Hematopoietic multipotent progenitor cell treated with erythropoietin and hydrocortisone succinate and interleukin-3 and kit ligand, for 4 days (in vitro differentiated cells): ENCODE results near the gene NLE1.
"Not testable (repeated sequence)": the region's sequence is repeated elsewhere in the genome, so short reads cannot be mapped to it uniquely, and the experiment has no call there.

ENCODE experiments used
- DNase-seq: peaks from one replicate; pipeline ENCODE4 v3.0.0-alpha.2; 2015

Gene NLE1

DNA sequence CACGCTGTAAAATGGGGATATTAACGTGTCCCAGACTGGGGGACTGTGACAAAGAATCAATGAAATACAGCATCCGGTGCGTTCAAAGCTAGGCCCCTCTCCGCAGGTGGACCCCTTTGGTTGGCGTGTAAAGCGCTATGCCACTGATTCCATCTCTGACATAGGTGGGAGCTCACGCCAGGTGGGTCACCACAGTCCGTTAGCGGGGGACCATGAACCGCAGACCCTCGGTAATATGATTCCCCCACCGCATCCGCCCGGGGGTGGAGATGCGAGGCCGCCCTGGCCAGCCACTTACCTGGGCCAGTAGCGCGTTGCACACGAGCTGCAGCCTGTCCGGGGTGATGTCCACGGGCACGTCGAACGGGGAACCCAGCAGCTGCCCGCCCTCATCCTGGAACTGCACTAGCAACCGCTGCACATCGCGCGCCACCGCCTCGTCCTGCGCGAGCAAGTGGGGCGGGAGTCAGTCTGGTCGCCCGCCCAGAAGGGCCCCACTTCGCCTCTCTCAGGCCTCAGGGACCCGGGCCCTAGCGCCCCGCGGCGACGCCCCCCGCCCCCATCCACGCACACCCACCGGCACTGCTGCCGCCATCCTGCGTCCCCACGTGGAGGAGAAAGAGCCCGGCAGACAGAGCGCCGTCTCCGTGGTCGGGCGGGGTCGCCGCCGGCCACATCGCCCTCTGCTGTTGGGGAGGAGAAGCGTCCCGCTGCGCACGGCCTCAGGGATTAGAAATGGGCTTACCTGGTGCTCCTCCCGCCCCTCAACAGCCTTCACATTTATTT, at the start of gene NLE1:
TSS of gene NLE1 (minus strand) at position 623 of the 786 bp plus-strand sequence. CDS start at position 595, 28 bp downstream.
- peak; percentile 91 for DNase-seq

DNA sequence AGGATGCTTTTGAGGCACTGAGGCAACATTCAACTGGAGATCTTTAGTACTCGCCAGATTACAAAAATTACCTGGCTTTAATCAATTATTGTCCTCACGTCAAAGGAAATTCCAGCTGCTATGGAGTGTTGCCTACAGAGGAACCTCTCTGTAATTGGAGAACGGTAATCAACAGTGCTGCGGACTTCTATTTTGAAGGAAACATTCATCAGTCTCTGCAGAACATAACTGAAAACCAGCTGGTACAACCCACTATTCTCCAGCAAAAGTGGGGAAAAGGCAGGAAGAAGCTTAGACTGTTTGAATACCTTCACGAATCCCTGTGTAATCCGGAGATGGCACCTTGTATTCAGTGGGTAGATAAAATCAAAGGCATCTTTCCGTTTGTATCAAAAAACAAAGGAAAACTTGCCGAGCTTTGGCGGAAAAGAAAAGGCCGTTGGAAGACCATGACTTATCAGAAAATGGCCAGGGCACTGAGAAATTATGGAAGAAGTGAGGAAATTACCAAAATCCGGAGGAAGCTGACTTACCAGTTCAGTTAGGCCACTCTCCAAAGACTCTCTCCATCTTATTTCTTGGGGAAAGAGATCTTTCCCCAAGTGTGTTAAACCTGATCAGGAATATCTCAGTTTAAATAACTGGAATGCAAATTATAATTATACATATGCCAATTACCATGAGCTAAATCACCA, 49.0 kb upstream of the NLE1 start:
- DNase-seq: no peak

DNA sequence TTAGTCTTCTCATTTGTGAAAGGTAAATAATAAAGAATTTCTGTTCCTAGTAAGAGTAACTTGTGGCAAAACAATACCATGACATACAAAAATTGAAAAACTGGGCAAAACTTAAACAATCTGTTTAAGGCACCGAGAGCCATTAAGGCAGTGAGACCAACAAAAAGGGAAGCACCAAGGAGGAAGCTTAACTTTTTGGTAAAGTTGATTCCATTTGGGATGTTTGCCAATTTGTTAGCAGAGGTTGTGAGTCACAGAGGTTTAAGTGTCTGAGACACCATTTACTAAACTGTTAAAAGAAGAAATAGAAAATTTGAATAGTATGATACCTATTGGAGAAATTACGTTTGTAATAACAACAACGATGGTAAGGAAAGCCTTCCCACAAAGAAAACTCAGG, 47.2 kb upstream of the NLE1 start:
- peak; percentile 75 for DNase-seq

DNA sequence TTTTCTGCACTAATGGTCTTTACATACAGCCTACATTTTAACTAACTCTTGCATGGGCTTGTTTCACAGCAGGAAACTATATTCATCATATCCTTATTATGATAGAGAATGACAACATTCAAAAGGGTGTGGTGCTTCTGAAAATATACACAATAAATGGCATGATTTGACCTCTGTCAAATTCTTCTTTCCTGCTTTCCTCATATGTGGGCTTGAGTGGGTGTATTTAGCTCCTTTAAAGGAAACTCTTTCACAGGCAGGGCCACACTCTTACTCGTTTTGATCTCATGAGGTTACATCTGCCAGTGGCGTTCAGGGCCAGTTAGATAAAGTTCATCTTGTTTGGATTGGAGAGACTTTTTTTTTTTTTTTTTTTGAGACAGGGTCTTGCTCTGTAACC, 46.0 kb upstream of the NLE1 start:
- DNase-seq: no peak

DNA sequence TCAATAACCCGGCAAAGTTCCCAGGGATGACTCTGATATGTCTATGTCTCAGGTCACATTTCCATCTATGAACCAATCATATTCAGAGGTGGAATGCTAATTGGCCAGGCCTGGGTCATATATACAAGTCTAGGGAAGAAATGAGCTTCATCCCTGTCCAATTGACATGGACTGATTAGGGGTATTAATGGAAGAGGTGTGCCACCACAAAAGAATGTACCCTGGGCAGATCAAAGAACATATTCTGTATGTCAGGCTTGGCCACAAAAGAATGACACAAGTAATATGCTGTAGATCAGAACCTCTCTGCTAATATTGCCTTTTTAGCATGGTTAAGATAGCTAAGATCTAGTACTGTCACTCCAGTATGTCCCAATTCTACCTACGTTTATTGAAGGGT, 45.4 kb upstream of the NLE1 start:
- DNase-seq: no peak

DNA sequence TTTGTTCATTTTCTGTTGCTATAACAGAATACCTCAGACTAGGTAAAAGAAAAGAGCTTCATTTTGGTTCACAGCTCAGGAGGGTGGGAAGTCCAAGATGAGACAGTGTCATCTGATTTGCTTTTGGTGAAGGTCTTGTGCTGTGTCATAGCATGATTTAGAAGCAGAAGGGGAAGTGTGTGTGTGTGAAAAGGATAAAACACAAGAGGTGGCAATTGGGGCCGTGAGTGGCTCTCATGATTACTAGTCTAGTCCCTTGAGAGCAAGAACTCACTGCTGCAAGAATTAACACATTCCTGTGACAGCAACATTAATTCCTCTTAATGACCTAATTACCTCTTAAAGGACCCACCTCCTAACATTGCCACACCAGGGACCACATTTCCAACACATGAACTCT, 43.7 kb upstream of the NLE1 start:
- DNase-seq: peak; percentile 40

DNA sequence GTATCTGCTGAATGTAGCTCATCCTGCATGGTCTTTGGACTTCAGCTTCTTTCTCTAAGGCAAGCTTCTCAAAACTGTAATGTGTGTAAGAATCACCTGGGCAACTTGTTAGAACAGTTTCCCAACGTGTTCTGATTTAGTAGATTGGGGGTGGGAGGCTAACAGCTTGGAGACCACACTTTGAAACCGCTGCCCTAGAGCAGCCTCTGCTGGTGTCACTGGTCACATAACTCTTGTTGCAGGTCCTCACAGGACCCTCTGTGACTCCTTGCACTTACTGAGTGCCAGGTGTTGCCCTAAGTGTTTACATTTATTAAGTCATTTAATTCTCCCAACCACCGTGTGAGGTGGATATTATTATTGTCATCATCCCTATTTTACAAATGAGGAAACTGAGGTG, 42.2 kb upstream of the NLE1 start:
- DNase-seq: no peak

DNA sequence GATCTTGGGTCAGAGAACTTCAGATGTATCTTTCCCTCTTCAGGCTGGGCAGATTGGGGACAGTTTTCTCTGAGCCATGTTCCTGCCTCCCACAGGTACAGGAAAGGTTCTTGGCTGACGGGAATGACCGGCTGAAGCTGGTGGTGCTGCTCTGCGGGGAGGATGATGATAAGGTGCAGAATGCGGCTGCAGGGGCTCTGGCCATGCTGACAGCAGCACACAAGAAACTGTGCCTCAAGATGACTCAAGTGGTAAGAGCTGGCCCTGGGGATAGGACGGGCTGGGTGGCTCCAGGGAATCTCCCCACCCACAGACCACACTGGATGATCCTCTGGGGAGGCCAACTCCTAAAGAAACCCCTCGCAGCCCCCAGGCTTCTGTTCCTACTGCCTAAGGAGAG, 41.2 kb upstream of the NLE1 start:
- no peak for DNase-seq

DNA sequence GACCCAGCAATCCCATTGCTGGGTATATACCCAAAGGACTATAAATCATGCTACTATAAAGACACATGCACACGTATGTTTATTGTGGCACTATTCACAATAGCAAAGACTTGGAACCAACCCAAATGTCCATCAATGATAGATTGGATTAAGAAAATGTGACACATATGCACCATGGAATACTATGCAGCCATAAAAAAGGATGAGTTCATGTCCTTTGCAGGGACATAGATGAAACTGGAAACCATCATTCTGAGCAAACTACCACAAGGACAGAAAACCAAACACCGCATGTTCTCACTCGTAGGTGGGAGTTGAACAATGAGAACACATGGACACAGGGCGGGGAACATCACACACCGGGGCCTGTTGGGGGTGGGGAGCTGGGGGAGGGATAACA, 37.3 kb upstream of the NLE1 start:
- not testable (repeated sequence) for DNase-seq

DNA sequence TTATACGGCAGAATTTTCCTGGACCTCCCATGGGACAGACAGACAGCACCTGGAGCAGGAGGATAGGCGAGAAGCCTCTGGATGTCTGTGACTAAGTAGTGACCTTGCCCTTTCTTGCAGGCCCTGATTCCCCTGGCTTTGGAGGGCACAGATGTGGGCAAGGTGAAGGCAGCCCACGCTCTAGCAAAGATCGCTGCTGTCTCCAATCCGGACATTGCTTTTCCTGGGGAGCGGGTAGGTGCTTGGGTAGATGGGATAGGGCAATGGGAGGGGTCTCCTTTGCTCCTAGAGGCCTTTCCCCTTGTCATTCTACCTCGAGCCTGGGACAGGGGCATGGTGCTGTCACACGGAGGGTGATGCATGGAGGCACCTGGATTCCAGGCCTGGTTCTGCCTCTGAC, 34.8 kb upstream of the NLE1 start:
- DNase-seq: no peak

DNA sequence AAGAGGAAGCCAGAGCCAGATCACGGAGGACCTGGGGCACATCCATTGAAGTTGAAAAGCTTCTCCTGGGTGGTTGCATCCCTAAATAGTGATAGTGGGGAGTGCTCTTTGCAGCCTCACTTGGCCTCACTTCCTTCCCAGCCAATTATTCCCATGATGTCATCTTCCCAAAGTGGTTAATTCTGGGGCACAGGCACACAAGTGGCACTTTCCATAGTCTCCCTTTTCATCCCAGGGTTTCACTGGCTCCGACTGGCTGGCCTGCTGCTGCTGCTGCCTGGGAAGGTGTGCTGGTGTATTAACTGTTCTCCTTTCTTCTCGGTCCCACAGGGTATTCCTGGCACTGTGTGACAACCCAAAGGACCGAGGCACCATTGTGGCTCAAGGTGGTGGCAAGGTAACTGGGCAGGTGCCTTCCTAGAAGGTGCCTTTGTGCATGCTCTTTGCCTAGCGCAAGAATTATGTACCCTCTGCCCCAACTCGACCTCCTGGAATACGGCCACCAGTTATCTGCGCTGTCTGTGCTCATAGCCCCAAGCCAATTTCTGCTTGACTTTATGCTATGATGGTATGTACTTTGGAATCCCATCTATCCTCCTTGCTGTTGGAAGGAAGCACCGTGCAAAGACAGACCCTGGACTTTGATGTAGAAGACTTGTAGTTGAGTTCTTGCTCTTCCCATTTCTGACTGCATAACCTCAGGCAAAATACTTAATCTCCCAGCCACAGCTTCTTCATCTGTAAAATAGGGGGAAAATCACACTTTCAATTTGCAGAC, 33.7 kb upstream of the NLE1 start:
- DNase-seq: no peak

DNA sequence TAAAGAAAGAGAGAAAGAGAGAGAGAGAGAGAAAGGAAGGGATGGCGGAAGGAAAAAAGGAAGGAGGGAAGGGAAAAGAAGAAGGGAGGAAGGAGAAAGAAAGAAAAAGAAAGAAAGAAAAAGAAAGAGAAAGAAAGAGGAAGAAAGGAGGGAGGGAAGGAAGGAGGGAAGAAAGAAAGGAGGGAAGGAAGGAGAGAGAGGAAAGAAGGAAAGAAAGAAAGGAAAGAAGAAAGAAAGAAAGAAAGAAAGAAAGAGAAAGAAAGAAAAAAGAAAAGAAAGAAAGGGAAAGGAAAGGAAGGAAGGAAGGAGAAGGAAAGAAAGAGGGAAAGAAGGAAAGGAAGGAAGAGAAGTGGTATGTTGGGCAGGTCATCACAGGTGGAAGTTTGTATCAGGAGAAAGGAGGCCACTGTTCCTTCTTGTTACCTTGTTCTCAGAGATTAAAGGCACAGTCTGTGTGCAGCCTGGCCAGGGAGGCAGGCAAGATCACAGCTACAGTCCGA, 32.8 kb upstream of the NLE1 start:
- no peak for DNase-seq

DNA sequence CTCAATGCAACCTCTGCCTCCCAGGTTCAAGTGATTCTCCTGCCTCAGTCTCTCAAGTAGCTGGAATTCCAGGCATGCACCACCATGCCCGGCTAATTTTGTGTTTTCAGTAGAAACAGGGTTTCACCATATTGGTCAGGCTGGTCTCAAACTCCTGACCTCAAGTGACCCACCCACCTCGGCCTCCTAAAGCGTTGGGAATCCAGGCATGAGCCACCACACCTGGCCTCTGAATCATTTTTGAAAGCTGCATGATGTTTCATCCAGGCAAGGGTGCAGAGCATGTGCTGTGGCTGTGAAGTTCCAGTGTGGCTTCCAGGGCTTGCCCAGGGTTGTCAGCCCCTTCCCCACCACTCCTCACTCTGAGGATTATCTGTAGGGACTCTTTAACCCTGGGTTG, 30.2 kb upstream of the NLE1 start:
- DNase-seq: not testable (repeated sequence)

DNA sequence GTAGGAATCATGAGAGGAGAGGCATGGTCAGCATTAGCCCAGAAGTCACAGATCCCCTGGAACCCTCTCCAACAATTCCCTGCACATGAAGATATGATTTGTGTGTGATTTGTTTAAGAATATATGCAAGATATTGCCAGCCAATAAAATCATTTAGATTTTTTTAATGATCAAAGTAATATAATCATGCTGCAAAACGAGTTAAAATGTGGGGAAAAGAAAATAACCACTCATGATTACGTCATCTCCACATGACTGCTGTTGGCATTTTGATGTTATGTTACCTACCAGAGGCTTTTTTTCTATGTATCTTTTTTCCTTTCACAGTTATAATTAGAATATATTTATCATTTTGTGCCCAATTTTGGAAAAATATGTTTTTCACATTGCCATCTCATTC, 29.7 kb upstream of the NLE1 start:
- DNase-seq: peak; percentile 22

DNA sequence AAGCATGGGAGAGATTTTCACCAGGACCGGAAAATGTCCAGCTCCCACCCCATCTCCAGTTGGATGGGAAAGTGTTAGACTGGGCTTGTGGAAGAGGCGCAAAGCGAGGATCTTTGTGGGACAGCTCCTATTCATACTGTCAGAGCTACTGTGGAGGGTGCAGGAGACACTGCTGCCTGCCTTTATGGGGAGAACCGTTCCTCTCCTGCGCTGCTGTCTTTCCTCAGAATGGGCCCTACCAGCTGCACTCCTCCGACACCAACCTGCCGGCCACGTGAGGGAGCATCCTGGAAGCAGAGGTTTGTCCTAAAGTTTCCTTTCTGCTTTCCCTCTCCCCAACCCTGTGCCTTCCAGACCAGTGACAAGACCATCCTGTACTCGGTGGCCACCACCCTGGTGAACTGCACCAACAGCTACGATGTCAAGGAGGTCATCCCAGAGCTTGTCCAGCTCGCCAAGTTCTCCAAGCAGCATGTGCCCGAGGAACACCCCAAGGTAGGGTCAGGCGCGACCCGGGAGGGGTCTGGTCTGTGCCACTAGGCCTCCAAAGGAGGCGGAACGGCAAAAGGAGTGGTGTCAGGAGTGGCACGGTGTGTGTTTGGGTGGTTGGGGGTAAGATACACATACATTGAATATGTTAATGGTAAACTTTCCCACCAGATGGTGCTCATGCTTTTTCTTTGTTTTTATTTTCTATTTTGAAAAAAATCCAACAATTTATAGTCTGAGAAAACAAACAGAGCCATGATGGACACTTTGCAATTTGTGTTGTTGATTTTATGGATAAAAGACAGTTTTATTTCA, 29.1 kb upstream of the NLE1 start:
- peak; percentile 62 for DNase-seq

DNA sequence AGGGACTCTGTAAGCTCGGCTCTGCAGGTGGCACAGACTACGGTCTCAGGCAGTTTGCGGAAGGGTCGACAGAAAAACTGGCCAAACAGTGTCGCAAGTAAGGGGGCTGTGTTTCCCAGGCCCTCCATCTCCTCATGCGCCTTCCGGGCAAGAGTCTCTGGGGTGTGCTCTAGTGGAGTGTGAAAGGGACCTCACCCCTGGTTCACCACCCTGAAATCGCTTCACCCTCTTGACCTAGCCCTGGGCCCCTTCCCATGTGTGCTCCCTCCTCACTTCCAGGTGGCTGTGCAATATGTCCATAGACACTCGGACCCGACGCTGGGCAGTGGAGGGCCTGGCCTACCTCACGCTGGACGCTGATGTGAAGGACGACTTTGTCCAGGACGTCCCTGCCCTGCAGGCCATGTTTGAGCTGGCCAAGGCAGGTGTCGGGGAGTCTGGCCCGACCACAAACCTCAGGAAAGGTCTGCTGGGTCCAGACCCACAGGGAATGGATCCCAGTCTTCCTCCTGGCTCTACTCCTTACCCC, 27.8 kb upstream of the NLE1 start:
- DNase-seq: no peak

DNA sequence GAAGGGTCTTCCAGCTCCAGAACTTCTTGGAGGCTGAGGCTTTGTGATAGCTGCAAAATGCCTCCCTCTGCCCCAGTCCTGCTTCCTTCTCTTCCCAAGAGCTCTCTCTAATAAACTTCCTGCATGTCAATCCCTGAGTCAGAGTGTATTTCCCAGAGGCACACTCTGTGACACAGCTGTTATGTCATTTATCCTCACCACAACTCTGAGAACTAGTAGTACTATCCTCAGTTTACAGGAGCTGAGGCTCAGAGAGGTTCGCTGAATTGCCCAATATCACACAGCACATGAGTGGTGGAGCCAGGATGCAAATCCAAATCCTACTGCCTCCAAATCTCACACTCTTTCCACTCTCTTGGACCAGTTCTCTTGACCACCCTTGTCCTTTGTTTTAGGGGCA, 25.6 kb upstream of the NLE1 start:
- DNase-seq: no peak

DNA sequence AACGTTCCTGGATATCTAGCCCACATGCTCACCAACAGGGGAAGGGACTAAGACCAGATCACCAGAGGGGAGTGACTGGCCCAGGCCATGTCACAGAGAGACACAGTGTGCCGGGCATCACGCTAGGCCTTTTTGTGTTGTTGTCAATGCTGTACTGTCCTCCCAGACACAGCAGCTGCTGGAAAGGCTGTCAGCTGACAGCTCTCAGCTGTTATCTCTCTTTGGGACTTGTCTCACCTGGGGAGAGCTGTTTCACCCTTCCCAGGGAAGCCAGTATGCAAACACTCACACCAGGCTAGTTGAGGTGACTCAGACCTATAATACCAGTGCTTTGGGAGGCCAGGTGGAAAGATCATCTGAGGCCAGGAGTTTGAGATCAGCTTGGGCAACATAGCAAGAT, 24.9 kb upstream of the NLE1 start:
- no peak for DNase-seq

DNA sequence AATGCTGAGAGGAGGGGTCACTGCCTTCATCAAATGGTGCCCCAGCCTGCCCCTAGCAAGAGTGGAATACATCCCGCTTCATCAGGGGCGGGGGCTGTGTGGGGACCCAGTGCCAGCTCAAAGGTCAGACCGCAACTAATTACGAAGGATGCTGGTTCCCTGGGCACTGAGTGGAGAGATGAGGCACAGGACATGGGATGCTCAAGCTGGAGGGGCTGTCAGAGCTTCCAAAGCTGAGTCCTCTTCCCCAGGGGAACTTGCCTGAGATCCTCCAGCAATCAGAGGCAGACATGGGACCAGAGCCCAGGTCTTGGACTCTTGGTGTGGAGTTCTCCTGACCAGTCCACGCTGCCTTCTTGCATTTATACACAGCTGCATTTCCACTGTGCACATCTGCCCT, 24.4 kb upstream of the NLE1 start:
- DNase-seq: no peak

DNA sequence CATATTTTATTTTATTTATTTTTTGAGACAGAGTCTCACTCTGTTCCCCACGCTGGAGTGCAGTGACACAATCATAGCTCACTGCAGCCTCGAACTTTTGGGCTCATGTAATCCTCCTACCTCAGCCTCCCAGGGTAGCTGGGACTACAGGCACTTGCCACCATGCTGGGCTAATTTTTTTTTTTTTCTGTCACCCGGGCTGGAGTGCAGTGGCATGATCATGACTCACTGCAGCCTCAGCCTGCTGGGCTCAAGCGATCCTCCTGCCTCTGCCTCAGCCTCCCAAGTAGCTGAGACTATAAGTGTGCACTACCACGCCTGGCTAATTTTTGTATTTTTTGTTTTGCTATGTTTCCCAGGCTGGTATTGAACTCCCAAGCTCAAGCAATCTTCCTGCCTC, 22.6 kb upstream of the NLE1 start:
- DNase-seq: no peak

DNA sequence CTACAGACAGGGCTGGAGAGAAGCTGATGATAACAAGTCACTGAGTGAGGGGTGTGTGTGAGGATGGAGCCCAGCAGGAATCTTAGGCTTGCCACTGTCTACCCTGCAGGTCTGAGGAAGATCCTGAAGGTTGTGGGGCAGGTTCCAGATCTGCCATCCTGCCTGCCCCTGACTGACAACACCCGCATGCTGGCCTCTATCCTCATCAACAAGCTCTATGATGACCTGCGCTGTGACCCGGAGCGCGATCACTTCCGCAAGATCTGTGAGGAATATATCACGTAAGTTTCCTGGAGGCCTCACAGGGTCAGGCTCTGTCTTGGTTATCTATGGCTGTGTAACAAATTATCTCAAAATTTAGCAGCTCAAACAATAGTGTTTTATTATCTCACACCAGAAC, 21.8 kb upstream of the NLE1 start:
- DNase-seq: no peak

DNA sequence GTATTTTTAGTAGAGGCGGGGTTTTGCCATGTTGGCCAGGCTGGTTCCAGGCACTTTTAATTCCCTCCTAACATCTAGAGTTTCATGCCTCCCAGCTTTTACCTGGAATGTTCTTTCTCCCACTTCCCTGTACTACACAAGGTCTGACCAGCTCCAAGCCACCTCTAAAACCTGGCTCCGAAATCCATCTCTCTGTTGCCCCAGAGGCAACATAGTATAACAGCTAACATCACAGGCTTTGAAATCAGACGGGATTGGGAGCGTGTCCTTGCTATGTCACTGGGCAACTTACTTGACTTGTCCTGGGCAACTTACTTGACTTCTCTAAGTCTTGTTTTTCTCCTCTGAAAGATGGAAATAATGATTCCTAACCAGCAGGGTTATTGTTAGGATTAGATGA, 20.7 kb upstream of the NLE1 start:
- no peak for DNase-seq
